ENCODE data around the gene MYLK. TPM values are rescaled to one million over a fixed set of nuclear protein-coding genes. Genes with fewer than 3 reads are reported as not detected.

The MYLK gene
- total and polyA plus RNA-seq, 9 of the 15 experiments (the other 6 are each of a cell fraction or from before 2014, with no cell fraction given): 0.11 to 0.53 (median 0.18) TPM; not detected in 2

DNA sequence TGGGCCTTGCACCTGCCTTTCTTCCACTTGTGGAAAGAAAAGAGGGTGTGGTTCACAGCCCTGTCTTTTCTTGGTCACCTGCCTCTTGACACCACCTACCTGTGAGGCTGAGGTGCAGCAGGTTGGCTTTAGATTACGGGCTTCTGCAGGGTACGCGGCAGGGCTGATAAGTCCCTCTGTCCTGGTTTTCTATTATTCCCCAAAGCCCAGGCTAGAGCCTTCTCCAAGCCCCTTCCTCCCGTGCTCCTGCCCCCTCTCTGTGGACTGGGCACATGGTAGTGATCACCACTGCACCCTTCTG lies 254.4 kb downstream of the MYLK start:
- ChIA-PET CTCF (ENCODE audit: low intra/inter-chr PET ratio) (no interaction called here), POLR2A (no interaction called here)
- peak; percentile 69 for ATAC-seq
- Histone ChIP-seq H3K9me3 (replicated peaks; ENCODE audit: control insufficient read depth, insufficient read depth, low read depth, low read length) (no peaks in the 10 kb centered on the region), H3K36me3 (ENCODE audit: control insufficient read depth, insufficient read depth, low read length) (no peaks in the 10 kb centered on the region), H2AFZ (ENCODE audit: low read depth, low read length) (no peak overlapping the region), H3K4me2 (ENCODE audit: insufficient read depth, low read length) (no peak overlapping the region), H3K4me3 (no peak overlapping the region), H3K79me2 (ENCODE audit: control insufficient read depth, insufficient read depth, low read length) (no peaks in the 10 kb centered on the region), H3K27ac (ENCODE audit: extremely low read depth, low read depth, low read length) (no peak overlapping the region), H3K9me1 (ENCODE audit: control insufficient read depth, insufficient read depth, low read length) (no peaks in the 10 kb centered on the region), H3K4me1 (replicated peaks in 1 of 2; ENCODE audit: control insufficient read depth in 2 of 2, insufficient read depth in 2 of 2, low read length in 2 of 2) (peaks cover 0 to under 1% of the 10 kb centered on the region in 2 experiments; a peak in 1 of 5 replicates), H4K20me1 (replicated peaks; ENCODE audit: control insufficient read depth, insufficient read depth, low read length) (peaks cover 1% of the 10 kb centered on the region), H3K9ac (ENCODE audit: insufficient read depth in 1 of 2, low read depth in 2 of 2, low read length in 2 of 2) (no peak overlapping the region), H3K27me3 (ENCODE audit: control insufficient read depth in 2 of 2, insufficient read depth in 2 of 2, low read length in 2 of 2) (peaks cover 0 to 19% of the 10 kb centered on the region in 2 experiments; a peak in 2 of 5 replicates)
- in situ Hi-C loops (cut with MboI) (no loop called here), intact Hi-C loops (cut with micrococcal nuclease) (no loop called here)
- no peak for DNase-seq (ENCODE audit: extremely low read depth in 1 of 4, low spot score in 3 of 4)
- BruUV-seq (replicated peaks): no TSS peak
- no peak for FAIRE-seq
- TF ChIP-seq ZBTB49 (CRISPR knock-in tag; IDR thresholded peaks at IDR 0.05; ENCODE audit: borderline replicate concordance) (no peak), NEUROD1 (IDR thresholded peaks at IDR 0.05; ENCODE audit: borderline replicate concordance, low read depth, low read length, partially characterized antibody) (no peak), E2F5 (CRISPR knock-in tag; IDR thresholded peaks at IDR 0.05) (no peak)
- TF ChIP-seq, protein P1, sequence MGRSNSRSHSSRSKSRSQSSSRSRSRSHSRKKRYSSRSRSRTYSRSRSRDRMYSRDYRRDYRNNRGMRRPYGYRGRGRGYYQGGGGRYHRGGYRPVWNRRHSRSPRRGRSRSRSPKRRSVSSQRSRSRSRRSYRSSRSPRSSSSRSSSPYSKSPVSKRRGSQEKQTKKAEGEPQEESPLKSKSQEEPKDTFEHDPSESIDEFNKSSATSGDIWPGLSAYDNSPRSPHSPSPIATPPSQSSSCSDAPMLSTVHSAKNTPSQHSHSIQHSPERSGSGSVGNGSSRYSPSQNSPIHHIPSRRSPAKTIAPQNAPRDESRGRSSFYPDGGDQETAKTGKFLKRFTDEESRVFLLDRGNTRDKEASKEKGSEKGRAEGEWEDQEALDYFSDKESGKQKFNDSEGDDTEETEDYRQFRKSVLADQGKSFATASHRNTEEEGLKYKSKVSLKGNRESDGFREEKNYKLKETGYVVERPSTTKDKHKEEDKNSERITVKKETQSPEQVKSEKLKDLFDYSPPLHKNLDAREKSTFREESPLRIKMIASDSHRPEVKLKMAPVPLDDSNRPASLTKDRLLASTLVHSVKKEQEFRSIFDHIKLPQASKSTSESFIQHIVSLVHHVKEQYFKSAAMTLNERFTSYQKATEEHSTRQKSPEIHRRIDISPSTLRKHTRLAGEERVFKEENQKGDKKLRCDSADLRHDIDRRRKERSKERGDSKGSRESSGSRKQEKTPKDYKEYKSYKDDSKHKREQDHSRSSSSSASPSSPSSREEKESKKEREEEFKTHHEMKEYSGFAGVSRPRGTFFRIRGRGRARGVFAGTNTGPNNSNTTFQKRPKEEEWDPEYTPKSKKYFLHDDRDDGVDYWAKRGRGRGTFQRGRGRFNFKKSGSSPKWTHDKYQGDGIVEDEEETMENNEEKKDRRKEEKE (IDR thresholded peaks at IDR 0.05; ENCODE audit: borderline replicate concordance in 1 of 2, control insufficient read depth in 1 of 2, low read depth in 2 of 2, low read length in 1 of 2): no peak
- TF ChIP-seq, protein P2, sequence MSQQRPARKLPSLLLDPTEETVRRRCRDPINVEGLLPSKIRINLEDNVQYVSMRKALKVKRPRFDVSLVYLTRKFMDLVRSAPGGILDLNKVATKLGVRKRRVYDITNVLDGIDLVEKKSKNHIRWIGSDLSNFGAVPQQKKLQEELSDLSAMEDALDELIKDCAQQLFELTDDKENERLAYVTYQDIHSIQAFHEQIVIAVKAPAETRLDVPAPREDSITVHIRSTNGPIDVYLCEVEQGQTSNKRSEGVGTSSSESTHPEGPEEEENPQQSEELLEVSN (IDR thresholded peaks at IDR 0.05; ENCODE audit: borderline replicate concordance in 1 of 2, extremely low read depth in 1 of 2, insufficient read depth in 1 of 2, insufficient read length in 1 of 2, low read depth in 1 of 2, low read length in 1 of 2, poor library complexity in 1 of 2, severe bottlenecking in 1 of 2): no peak
- WGBS (ENCODE audit: insufficient coverage, low coverage, missing lambda C conversion rate): 17% methylated on average over 4 of the region's 4 CpGs

All from K562 (cell line).